NB4 (cell line): Measurements from ENCODE around the gene DCTD.

Source experiments
- DNase-seq: peaks from one replicate; pipeline ENCODE4 v3.0.0; 2010; ENCODE audit warnings: low read depth
- H3K4me3 ChIP-seq: one replicate; pipeline ENCODE4 v1.5.1; 2011; ENCODE audit warnings: mild to moderate bottlenecking, low read depth, low read length, moderate library complexity
- MYC ChIP-seq: IDR thresholded peaks from 2 replicates; pipeline ENCODE4 v1.6.1; 2011; ENCODE audit warnings: low read depth, low read length
- POLR2A ChIP-seq: IDR thresholded peaks from 2 replicates; pipeline ENCODE4 v1.6.1; 2011; ENCODE audit warnings: mild to moderate bottlenecking; ENCODE audit not compliant: insufficient read length; ENCODE audit errors: extremely low read depth
- TF ChIP-seq, protein P1 (sequence below): IDR thresholded peaks from 2 replicates; pipeline ENCODE4 v1.6.1; 2011; ENCODE audit warnings: low read depth, low read length
- TF ChIP-seq, protein P2 (sequence below): IDR thresholded peaks from one replicate; pipeline ENCODE4 v1.5.1; 2012; ENCODE audit warnings: low read depth, low read length

The DCTD gene

DNA sequence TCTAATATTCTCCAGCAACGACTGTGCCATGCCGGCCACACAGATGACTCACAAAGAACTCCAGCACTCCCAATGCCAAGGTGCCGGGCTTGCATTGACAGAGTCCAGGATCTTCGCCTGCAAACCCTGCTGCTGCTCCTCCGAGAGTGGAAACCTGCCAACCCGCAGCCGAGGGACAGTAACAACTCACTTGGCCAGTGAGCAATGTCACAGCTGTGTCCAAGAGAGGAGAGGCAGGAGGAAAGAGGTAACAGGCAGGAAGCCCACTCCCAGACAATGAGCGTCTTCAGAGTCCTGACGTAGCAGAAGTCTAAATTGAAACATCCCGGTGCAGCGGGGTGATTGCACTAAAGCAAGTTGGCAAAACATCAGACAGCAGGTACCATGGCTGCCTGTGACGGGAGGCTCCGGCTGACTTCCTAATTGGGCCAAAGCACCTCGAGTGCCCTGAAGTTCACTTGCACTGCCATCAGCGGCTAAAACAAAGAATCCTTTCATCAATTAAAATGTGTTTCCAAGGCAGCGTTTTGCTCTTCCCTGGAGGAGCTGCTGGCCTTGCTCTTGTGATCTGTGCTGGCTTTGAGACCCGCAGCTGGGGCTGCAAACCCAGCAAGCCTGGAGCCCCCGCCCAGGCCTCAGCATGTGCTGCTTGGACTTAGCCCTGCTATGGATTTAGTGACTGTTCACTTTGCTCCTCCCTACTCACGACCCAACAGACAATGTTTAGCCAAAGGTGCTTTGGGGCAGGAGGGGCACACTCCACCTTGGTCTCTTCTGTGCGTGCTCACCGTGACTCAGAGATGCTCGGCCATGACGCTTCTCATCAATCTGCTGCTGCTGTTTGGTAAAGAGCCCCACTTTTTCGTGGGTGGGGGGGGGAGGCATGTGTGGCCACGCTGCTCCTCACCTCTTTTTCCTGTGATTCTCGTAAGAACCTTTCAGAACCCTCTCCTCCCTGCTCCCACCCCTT, 36.5 kb downstream of the DCTD start:
- DNase-seq = no peak
- TF ChIP-seq POLR2A (no peak), MYC (no peak)
- TF ChIP-seq, protein P1, sequence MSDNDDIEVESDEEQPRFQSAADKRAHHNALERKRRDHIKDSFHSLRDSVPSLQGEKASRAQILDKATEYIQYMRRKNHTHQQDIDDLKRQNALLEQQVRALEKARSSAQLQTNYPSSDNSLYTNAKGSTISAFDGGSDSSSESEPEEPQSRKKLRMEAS = no peak
- TF ChIP-seq, protein P2, sequence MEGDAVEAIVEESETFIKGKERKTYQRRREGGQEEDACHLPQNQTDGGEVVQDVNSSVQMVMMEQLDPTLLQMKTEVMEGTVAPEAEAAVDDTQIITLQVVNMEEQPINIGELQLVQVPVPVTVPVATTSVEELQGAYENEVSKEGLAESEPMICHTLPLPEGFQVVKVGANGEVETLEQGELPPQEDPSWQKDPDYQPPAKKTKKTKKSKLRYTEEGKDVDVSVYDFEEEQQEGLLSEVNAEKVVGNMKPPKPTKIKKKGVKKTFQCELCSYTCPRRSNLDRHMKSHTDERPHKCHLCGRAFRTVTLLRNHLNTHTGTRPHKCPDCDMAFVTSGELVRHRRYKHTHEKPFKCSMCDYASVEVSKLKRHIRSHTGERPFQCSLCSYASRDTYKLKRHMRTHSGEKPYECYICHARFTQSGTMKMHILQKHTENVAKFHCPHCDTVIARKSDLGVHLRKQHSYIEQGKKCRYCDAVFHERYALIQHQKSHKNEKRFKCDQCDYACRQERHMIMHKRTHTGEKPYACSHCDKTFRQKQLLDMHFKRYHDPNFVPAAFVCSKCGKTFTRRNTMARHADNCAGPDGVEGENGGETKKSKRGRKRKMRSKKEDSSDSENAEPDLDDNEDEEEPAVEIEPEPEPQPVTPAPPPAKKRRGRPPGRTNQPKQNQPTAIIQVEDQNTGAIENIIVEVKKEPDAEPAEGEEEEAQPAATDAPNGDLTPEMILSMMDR = no peak
- no peak overlapping the region for H3K4me3 ChIP-seq

- TF ChIP-seq MYC = no peak
- TF ChIP-seq POLR2A = no peak
- TF ChIP-seq, protein P1 = no peak
- TF ChIP-seq, protein P2 = no peak
- DNase-seq = no peak
- no peak overlapping the region for H3K4me3 ChIP-seq
These were observed 37.3 kb downstream of the DCTD start for GRCh38 chr4:182879913-182880312.

- no peak overlapping the region for H3K4me3 ChIP-seq
- DNase-seq = no peak
- TF ChIP-seq, protein P1 = no peak
- TF ChIP-seq, protein P2 = no peak
- TF ChIP-seq POLR2A (no peak), MYC (no peak)
These were observed 38.3 kb downstream of the DCTD start for GRCh38 chr4:182878633-182879495.

GRCh38 chr4:182877326-182877883, 39.8 kb downstream of the DCTD start:
- TF ChIP-seq MYC = no peak
- TF ChIP-seq, protein P2 = no peak
- TF ChIP-seq POLR2A = no peak
- TF ChIP-seq, protein P1 = no peak
- H3K4me3 ChIP-seq = no peak overlapping the region
- no peak for DNase-seq

DNA sequence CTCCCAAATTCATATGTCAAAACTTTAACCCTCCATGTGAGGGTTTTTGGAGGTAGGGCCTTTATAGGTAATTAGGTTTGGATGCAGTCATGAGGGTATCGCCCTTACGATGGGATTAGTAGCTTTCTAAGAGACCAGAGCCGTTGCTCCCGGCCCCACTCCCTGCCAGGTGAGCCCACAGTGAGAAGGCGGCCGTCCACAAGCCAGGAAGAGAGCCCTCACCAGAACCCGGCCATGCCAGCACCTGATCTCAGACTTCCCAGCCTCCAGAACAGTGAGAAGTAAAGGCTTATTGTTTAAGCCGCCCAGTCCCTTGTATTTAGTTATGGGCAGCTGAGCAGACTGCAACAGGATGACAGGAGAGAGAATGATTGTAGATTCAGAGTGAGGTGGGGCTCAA, 40.8 kb downstream of the DCTD start:
- H3K4me3 ChIP-seq = no peak overlapping the region
- no peak for DNase-seq
- TF ChIP-seq POLR2A = no peak
- TF ChIP-seq, protein P1 = no peak
- no peak for TF ChIP-seq MYC
